Inflammatory macrophage treated with lipopolysaccharide for 1 hour (primary cell): ENCODE measurements around the gene TREH.
"Not testable (repeated sequence)": the region's sequence is repeated elsewhere in the genome, so short reads cannot be mapped to it uniquely, and the experiment has no call there.

Experiments
- DNase-seq, 2 donors: peaks; one replicate each; pipeline ENCODE4 v3.0.0-alpha.2; 2020 to 2022

Gene TREH

DNA sequence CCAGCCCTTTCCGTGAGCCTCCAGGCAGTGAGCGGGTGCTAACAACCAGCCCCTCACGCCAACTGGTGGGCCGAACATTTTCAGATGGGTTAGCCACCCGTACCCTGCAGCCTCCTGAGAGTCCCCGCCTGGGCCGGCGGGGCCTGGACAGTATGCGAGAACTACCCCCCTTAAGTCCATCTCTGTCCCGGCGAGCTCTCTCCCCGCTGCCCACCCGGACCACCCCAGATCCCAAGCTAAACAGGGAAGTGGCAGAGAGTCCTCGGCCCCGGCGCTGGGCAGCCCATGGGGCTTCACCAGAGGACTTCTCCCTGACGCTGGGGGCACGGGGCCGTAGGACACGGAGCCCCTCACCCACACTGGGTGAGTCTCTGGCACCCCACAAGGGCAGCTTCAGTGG is 51.4 kb downstream of the TREH start:
- DNase-seq = no peak

DNA sequence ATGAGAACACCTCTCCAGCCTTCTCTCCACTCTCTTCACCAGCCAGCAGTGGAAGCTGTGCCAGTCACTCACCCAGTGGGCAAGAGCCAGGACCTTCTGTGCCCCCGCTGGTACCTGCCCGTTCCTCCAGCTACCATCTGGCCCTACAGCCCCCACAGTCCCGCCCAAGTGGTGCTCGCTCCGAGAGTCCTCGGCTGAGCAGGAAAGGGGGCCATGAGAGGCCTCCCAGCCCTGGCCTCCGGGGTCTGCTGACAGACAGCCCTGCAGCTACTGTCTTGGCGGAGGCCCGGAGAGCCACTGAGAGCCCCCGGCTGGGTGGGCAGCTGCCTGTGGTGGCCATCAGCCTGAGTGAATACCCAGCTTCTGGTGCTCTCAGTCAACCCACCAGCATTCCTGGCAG is 51.9 kb downstream of the TREH start:
- DNase-seq = no peak

DNA sequence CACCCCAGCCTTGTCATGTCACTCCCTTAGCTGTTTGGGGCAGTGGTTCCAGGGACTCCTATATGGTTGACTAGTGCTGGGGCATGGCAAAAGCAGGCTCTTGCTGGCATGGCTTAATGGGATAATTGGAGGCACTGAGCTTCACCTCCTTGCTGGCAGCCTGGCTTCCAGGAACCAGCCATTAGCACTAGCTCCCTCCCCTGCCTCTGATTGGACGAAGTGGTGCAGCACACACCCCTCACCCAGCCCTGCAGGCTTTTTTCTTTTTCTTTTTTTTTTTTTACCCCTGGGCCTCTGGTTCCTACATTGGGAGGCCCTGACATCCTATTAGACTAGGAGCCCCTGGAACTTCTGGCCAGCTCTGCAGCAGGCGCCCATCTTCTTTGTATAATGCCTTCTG is 53.5 kb downstream of the TREH start:
- DNase-seq = no peak

DNA sequence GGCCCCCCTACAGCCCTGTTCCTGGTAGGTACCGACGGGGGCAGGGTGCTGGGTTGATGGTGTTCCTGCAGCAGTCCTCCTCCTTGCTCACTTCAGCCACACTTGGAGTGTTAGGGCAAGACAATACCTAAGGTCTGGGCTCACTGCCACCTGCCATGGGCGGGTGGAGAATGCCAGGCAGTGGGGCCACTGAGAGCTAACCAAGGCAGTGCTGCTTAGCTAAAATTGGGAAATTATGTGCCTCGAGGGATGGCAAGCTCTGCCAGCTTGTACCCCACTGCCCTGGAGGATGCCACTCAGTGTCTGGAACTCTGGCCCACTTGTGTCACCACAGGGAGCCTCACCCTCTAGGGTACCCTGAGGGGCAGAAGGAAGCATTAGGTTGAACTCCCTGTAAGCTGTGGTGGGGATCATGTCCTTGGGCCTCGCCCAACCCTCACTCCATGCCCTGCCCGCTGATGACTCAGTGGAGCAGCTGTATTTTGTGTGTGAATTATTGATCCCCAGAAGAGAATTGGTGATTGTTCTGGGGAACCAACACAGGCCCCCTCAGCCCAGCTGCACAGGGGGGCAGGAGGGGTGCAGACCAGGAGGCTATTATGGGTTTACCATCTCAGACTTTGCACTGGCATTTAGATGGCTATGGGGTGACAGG is 54.3 kb downstream of the TREH start:
- DNase-seq = no peak

DNA sequence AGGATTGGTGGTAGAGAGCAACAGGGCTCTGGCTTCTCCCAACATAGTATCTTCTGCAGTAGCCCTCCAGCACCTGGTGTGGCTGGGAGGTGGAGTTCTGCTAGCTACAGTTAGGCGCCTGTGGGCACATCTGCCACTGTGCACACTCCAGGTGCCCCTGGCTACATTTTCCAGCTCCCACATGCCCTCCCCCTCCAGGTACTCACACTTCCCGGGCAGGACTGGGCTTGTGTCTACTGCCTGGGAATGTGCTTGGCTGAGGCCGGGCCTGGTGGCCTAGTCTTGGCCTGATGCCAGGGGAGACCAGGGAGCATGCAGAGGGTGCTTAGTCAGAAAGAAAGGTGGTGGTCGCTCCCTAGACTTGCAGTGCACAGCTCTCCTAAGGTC is 56.2 kb downstream of the TREH start:
- DNase-seq = no peak

DNA sequence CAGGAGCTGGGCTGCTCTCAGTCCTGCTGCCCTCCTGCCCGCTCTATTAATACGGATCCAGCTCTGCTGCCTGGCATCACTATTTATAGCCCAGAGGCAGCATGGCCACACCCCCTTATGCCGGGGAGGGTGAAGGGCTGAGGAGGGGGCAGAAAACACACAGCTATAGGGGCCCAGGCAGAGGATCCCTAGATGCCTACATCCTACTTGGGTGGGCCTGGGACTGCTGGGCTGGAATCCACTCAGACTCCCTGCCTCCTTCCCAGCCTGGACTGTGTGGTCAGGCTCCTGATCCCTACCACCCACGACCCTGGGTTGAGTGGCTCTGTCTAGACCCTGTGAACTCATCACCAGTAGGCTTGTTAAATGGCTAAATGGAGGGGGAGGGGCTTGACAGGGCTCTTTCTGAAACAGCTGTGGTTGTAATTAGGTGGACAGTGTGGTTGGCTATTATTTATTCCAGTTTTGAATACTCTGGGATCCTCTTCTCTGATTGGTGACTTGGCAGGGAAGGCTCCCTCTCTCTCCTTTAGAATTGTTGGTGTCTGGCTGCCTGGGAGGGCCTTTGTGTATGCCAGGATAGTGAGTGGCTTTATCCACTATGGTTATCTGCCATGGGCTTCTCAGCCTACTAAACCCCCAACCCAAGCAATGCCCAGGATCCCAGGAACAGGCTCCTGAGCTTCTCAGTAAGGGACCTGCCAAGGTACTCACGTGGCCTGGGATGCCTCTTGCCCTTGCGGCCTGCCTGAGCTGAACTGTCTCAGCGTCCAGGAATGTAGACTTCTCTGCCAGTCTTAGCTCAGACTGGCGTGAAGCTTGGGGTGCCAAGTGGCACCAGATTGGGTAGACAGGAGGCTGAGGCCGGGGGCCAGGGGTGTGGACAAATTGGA is 56.8 kb downstream of the TREH start:
- DNase-seq = peak in 1 of 2 donors; percentile 15

DNA sequence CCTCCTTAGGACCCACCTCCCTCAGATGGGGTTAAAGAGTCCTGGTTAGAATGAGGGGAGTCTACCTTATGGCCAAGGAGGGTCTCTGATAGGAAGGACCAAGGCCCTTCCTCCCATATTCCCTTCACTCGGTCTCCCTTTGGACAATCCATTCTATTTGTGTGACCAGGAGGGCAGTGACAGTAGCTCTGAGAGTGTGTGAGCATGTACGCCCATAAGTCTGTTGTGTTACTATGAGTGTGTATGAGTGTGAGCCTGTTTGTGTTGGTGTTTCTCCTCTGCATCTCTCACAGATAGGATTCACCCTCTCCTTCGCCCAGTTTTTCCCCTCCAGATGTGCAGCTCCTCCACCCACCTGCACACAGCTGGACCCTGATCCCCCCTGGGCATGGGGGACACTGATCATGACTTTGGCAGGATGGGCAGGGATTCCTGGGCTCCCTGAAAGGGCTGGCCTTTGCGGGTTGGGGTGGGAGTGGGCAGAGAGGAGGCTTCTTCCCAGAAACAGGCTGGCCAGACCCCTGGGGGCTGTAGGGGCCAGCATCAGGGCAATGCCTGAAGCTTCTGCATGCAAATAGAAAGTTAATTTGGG is 57.6 kb downstream of the TREH start:
- no peak for DNase-seq

DNA sequence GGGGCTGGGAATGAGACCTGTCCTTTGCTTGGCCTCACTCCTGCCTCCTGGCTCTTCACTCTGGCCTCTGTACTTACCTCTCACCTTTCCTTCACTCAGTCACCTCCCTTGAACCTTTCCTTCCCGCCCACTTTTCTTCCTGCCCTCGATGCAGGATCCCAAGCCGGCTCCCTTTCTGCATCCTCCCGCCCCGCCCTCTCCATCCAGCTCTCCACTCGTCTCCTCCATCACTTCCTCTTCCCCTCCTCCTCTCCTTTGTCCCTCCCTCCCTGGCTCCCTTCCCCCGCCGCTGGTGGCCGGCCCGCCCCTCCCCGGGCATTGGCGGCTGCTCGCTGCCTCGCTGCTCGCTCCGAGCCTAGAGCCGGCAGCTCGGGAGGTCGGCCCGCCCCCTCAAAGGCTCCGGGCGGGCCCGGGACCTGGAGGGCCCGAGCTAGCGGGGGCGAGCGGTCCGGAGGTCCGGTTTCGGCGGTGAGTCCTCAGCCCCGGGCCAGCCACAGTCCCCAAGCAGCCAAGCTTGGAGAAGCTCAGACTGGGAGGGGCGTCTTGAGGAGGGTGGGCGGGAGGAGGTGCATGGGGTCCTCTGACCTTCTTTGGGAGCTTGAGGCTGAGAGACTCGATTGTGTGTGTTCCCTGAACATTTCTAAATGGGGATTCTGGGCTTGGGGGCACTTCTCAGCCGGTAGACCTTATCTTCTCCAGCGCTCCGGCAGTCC is 58.2 kb downstream of the TREH start:
- DNase-seq = peak; percentile 48 to 58

DNA sequence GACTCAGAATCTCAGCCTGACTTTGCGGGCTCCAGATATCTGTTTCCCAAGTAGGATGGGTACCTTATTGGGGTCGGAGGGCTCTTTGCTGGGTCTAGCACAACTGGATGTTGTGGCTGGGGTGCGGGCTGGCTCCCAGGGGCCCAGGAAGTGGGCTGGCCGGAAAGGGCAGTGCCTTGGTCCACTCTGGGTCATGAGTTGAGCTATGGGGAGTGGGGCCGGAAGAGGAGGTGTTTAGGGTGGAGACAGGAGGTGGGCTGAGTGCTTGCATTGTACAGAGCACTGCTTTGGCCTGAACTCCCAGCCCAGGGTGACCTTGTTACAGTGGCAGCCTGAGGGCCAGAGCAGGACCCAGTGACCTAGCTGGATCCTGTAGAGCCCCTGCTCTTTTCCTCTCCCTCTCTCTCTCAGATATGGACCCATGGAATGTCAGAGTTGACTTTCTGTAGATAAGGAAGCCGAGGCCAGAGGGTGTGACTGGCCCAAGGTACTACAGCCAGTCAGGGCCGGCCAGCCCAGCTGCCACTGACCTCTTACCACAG is 58.9 kb downstream of the TREH start:
- DNase-seq = no peak

DNA sequence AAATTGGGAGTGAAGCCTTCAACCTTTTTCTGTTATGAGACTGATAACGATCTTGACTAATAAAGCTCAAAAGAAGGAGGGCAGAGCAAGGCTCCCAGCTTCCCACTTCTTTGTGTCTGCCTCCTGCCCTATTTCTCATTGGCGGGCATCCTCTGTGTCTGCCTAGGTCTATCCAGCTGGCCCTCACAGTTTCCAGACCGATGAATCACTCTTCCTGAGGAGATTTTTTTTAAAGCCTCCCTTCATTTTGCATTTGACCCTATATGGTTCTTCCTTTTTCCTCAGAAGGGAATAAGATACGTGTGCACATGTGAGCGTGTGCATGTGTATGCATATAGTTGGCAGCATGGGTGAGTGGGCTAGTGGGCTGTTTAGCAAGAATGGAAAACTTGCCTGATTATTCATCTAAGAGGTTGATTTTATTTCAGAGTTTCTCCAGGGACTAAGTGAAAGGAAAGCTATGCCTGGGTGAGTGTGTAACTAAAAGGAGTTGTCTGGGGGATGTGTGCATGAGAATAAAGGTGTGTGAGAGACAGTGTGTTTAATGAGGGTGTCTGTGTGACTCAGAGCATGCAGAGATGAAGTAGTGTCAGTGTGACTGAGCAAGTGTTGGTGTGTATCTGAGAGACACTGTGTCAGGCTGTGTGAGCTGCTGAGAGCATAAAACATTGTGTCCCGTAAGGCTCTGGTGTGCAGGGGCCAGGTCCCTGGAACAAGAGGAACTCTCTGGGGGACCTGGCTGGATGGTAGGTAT is 59.8 kb downstream of the TREH start:
- peak; percentile 89 to 97 for DNase-seq

DNA sequence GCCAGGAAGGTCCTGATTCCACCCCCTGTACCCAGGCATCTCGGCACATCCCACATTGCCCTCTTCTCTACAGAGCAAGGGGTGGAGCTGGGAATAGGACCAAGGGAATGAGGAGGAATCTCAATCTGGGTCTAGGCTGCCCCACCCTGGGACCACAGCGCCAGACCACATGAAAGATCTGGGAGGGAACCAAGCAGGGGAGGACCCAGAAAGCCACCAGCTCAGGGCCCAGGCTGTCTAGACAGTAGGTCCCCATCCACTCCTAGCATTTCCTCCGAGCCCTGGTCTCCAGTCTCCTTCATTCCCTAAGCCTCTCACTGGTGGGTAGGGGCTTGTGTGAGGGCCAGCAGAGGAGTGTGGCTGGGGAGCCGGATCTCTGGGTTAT is 60.5 kb downstream of the TREH start:
- DNase-seq = no peak

DNA sequence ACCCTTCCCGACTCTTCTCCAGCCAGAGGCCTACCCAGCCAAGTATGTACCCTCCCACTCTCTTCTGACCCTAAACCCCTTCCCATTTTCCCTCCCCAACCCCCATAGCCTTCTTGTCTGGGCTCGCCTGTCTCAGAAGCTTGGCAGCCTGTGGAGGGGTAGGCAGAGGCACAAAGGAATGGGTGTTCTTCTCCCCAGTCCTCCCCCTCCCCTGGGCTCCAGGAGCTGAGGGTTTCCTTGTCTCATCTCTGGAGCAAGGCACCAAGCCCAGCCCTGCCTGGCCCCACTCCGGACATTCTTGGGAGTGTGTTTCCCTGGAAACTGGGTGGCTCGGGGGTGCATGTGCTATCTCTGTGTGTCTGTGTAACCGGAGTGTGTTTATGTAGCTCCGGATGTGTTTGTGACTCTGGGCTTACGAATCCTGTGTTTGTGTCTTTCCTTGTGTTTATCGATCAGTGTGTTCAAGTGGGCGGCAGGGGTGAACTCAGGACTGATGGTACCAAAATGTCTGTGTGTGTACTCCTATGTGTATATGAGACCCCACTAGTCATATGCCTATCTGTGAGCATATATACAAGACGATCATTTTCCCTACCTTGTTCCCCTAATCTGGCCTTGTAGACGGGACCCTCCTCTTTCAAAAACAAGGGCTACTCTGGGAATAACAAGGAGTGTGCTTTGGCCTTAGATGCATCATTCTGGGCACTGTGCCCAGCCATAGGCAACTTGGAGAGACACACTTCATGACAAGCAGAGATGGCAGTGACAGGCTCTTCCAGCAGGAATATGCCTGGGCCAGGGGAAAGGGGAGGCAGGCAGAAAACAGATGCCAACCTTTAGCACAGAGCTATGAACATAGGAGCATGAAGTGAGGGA is 61.1 kb downstream of the TREH start:
- DNase-seq = no peak

DNA sequence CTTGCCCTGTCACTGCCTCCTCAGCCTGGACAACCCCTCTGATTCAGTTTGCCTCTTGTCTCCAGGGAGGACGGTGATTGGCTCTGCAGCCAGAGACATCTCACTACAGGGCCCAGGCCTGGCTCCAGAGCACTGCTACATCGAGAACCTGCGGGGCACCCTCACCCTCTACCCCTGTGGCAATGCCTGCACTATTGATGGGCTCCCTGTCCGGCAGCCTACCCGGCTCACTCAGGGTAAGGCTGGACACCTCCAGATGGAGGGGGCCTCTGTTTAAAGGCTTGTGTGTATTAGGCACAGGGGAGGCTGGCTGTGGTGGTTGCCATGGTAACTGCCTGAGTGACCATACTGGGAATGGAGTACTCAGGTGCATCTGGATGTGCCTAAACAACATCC is 63.5 kb downstream of the TREH start:
- no peak for DNase-seq

DNA sequence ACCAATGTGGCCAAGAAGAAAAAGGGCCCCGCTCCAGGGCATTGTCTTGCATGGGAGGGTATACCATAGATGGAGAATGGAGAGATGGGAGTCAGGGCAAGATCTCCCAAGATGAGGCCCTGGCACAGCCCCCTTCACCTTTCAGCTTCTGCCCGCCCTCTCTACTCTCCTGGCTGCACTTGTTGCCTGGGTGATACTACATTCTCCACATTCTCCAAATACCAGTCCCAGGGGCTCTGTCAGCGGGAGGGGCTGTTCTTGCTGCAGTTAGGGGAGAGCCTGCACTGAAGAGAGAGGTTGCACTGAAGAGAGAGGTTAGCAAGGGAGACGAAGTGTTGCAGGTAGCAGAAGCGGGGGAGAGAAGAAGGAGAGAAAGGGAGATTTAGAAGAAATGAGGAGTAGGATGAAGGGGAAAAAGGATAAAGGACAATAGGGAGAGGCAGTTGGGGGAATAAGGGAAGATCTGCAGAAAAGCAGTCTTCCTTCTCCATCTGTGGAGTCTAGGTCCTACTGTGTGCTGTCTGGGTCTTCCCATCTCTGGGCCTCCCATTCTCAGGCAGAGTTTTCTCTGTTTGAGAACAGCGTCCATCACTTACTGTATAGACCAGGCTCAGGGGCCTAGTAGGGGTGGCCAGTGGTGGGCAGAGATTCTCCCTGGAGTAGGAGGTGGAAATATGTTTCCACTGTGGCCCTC is 64.0 kb downstream of the TREH start:
- DNase-seq = no peak

DNA sequence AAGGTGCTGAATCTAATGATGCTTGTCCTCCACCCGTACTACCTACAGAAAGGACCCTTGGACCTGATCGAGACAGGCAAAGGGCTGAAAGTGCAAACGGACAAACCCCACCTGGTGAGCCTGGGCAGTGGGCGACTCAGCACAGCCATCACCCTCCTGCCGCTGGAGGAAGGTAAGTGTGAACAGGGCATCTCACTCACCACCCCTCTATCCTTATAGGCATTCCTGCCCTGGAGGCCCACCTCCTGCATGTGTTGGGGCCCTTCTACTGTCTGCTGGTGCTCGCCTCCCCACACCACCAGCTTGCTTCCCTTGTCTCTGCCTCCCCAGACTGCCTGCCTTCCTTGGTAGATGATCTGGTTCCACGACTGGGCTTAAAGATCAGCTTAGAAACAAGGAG is 64.9 kb downstream of the TREH start:
- DNase-seq = no peak

DNA sequence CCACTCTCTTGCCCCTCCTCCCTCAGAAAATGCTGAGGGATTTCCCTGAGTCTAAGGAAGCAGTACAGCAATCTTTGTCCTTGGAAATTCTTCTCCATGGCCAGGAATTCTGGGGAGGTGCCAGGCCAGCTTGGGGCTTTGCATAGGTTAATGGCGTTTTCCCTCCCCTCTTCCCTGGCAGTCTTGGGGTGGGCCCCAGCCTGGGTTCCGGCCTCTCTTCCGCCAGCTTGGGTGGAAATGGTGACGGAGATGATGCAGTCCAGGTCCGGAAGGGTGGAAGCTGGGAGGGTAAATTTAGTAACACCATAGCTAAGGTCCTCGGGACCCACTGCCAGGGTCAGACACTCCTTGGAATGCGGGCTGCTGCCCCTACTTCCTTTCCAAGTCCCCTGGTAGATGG is 67.1 kb downstream of the TREH start:
- no peak for DNase-seq

DNA sequence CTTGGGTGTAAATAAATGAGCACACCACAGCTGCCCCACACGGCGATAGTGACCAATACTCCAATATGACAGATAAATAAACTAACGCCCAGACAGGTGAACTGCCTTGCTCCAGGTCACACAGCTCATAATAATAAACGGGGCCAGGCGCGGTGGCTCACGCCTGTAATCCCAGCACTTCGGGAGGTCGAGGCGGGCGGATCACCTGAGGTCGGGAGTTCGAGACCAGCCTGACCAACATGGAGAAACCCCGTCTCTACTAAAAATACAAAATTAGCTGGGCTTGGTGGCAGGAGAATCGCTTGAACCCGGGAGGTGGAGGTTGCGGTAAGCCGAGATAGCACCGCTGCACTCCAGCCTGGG is 68.0 kb downstream of the TREH start:
- not testable (repeated sequence) for DNase-seq

DNA sequence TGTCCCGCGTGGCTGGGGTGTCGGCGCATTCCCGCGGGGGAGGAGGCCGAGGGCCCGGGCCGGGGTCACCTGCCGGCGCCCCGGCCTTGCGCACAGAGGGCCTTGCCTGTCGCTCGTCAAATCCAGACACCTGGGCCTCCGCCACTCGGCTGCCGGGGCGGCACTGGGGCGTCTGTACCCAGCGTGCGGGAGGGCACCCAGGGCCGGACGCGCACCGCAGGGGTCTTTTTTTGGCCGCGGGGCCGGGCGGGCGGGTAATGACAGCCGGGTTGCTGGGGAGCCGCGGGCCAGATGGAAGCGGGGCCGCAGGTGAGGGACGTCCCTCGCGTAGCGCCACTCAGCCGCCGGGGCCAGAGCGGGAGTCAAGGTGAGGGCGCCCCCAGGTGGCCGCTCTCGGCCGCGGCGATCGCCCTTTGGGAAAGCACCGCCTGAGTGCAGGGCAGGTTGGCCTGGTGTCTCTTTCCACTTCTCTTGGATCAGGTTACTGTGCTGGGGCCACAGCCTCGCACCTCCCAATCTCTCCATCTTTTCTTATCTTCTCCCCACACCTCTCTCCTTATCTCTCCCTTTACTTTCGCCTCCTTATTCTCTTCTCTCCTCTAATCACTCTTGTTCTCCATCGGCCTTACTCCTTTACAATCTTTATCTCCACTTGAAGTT is 68.5 kb downstream of the TREH start:
- peak; percentile 50 to 79 for DNase-seq

DNA sequence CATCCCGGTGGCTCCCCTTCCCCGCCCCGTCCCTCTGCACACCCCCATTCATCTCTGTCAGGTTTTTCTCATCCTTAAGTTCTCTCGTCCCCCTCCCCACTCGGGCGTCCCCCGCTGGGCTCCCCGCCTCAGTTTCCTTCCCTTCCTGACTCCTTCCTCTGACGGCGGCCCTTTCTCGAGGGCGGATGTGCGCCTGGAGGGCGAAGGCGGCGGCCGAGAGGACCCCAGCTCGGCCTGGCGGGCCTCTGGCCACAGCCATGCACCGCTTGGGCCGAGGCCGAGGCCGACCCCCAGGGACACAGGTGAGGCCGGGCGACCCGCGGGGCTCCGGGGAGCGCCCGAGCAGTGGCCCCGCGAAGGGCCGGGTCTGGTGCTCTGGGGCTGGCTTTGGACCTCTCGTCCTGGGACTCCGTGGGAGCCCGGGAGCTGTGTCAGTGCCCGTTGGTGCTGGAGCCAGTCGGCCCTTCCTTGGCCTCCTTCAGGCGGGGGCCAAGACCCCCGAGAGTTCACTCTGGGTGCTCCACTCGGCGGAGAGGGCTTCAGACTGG is 69.2 kb downstream of the TREH start:
- DNase-seq = no peak
